Epidermal melanocyte (primary cell): ENCODE measurements around the gene RGCC.

Experiments used
- DNase-seq: peaks from one replicate; pipeline ENCODE4 v3.0.0; 2011; ENCODE audit warnings: low spot score; ENCODE audit not compliant: insufficient read length

Gene RGCC

GRCh38 chr13:41515491-41516139, 58.3 kb downstream of the RGCC start:
- no peak for DNase-seq

- no peak for DNase-seq
These were observed 58.8 kb downstream of the RGCC start for GRCh38 chr13:41516166-41516565.

- no peak for DNase-seq
These were observed 59.4 kb downstream of the RGCC start for GRCh38 chr13:41516760-41517159.

GRCh38 chr13:41520016-41520659, 62.8 kb downstream of the RGCC start:
- DNase-seq, result no peak
